Measurements from ENCODE around the gene NEK6.

The NEK6 gene

GRCh38 chr9:124300312-124300711, 42.6 kb downstream of the NEK6 start:
- DNase-seq (ENCODE audit: insufficient read length, low spot score) = no peak
- no peak for FAIRE-seq
- TF ChIP-seq, protein P1, sequence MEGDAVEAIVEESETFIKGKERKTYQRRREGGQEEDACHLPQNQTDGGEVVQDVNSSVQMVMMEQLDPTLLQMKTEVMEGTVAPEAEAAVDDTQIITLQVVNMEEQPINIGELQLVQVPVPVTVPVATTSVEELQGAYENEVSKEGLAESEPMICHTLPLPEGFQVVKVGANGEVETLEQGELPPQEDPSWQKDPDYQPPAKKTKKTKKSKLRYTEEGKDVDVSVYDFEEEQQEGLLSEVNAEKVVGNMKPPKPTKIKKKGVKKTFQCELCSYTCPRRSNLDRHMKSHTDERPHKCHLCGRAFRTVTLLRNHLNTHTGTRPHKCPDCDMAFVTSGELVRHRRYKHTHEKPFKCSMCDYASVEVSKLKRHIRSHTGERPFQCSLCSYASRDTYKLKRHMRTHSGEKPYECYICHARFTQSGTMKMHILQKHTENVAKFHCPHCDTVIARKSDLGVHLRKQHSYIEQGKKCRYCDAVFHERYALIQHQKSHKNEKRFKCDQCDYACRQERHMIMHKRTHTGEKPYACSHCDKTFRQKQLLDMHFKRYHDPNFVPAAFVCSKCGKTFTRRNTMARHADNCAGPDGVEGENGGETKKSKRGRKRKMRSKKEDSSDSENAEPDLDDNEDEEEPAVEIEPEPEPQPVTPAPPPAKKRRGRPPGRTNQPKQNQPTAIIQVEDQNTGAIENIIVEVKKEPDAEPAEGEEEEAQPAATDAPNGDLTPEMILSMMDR (IDR thresholded peaks at IDR 0.05; ENCODE audit: insufficient read depth, missing control alignments) = no peak

GRCh38 chr9:124302921-124303320, 45.2 kb downstream of the NEK6 start:
- no peak for FAIRE-seq
- DNase-seq (ENCODE audit: insufficient read length, low spot score) = no peak
- TF ChIP-seq, protein P1 (IDR thresholded peaks at IDR 0.05; ENCODE audit: insufficient read depth, missing control alignments) = no peak

GRCh38 chr9:124303762-124304161, 46.0 kb downstream of the NEK6 start:
- FAIRE-seq (no peak), DNase-seq (ENCODE audit: insufficient read length, low spot score) (no peak)
- TF ChIP-seq, protein P1 (IDR thresholded peaks at IDR 0.05; ENCODE audit: insufficient read depth, missing control alignments) = no peak

DNA sequence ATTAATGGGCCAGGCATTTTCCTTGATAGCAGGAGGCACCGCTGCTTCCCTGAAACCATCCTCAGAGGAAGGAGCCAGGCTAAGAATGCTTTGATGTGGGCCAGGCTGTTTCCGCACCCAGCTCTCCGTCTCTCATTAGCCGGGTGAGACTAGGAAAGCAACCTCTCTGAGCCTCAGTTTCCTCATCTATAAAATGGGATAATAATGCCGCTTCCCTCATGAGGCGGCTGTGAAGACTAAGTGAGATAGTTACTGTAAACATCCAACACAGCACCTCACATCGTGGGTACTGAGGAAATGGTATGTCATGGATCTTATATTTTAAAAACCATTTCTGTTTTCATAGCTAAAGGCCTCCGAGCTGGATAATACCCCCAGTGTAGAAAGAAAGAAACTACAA, 46.5 kb downstream of the NEK6 start:
- FAIRE-seq (no peak), DNase-seq (ENCODE audit: insufficient read length, low spot score) (no peak)
- TF ChIP-seq, protein P1 (IDR thresholded peaks at IDR 0.05; ENCODE audit: insufficient read depth, missing control alignments) = no peak

DNA sequence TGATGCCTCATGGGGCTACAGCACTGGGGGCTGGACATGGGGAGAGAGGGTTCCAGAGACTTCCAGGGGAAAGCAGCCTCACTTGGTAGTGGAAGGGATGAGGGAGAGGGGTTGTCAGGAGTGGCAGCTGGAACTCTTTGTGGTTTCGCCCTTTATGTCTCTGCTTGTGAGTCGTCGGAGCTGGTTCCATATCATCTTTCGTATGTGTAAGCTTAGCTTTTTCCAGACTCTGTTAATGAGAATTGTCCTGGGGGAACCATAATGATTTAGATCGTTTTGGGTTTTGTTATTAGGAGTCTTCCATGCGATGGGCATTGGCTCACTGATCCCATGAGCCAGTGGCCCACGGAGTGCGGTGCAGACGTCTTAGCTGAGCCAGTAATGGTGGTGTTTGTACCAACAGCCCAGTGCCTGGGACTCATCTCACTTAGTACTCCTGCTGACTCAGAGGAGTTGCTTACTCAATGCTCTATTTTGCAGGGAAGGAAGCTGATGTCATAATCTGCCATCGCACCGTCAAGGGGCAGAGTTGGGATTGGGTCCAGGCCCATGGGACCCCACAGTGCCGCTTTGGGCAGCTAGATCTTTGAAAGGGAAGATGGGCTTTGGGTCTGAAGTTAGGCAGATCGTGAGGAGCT, 48.5 kb downstream of the NEK6 start:
- TF ChIP-seq, protein P1 (IDR thresholded peaks at IDR 0.05; ENCODE audit: insufficient read depth, missing control alignments) = no peak
- no peak for DNase-seq (ENCODE audit: insufficient read length, low spot score)
- no peak for FAIRE-seq

GRCh38 chr9:124307379-124308030, 49.8 kb downstream of the NEK6 start:
- TF ChIP-seq, protein P1 (IDR thresholded peaks at IDR 0.05; ENCODE audit: insufficient read depth, missing control alignments) = no peak
- FAIRE-seq = no peak
- DNase-seq (ENCODE audit: insufficient read length, low spot score) = no peak

All from D721Med (cell line).